Esophagus muscularis mucosa (tissue), 4 donors: ENCODE measurements around the gene GOLGA5. TPM values are rescaled to one million over a fixed set of nuclear protein-coding genes. Genes with fewer than 3 reads are reported as not detected.

ENCODE experiments used
- DNase-seq: peaks from one replicate; pipeline ENCODE4 v3.0.0-alpha.2; 2017; ENCODE audit errors: extremely low spot score
- H3K27ac ChIP-seq, 4 donors: fragments of 200-600 bp; sonication (generic); replicated peaks in 1 of 4; 1 replicate in 3 of 4; 2 replicates in 1 of 4; pipeline ENCODE4 v1.5.1; 2016 to 2019; ENCODE audit warnings: mild to moderate bottlenecking in 1 of 4
- H3K27me3 ChIP-seq, 4 donors: fragments of 200-600 bp; sonication (generic); one replicate each; pipeline versions ENCODE4 v1.5.1 to v1.6.0; 2016 to 2019
- H3K36me3 ChIP-seq, 4 donors: fragments of 200-600 bp; sonication (generic); one replicate each; pipeline ENCODE4 v1.5.1; 2016 to 2019
- H3K4me1 ChIP-seq, 4 donors: fragments of 200-600 bp; sonication (generic); one replicate each; pipeline ENCODE4 v1.5.1; 2016 to 2019
- H3K4me3 ChIP-seq, 4 donors: fragments of 200-600 bp; sonication (generic); 1 replicate in 2 of 4; 2 replicates in 2 of 4; pipeline ENCODE4 v1.5.1; 2016 to 2019; ENCODE audit warnings: mild to moderate bottlenecking in 4 of 4, moderate library complexity in 1 of 4
- H3K9me3 ChIP-seq, 4 donors: fragments of 200-600 bp; sonication (generic); 1 replicate in 3 of 4; 2 replicates in 1 of 4; pipeline ENCODE4 v1.5.1; 2016 to 2019
- EP300 ChIP-seq: sonication (generic); formaldehyde crosslinking; IDR thresholded peaks from one replicate; pipeline ENCODE4 v1.6.1; 2017; ENCODE audit warnings: antibody characterized with exemption
- POLR2A ChIP-seq: fragments of 450-650 bp; IDR thresholded peaks from one replicate; pipeline ENCODE4 v1.6.1; 2017; ENCODE audit warnings: antibody characterized with exemption, moderate library complexity, mild to moderate bottlenecking, low read depth
- POLR2AphosphoS5 ChIP-seq, 2 donors: sonication (generic); formaldehyde crosslinking; IDR thresholded peaks; one replicate each; pipeline ENCODE4 v1.6.1; 2017; ENCODE audit warnings: antibody characterized with exemption in 2 of 2
- WGBS: methylation state at CpG from one replicate; pipeline ENCODE4 v1.1.5; 2018; 5-methylcytosine and 5-hydroxymethylcytosine counted together
- intact Hi-C: fragments of 100-400 bp; cut with DNase I; formaldehyde crosslinking; loops from one replicate; pipeline ENCODE4 v1.15.1; 2023
- total RNA-seq, 4 donors: library from RNA; depleted of rRNA; stranded (reverse); fragments of >200 nt; gene quantifications; one replicate each; pipeline versions ENCODE4 v1.1.0 to v1.2.1, GENCODE V29; 2016
- TF ChIP-seq, protein P1 (sequence below), 3 experiments: fragments of 200-600 bp in 2 of 3; fragments of 450-650 bp in 1 of 3; sonication (generic) in 2 of 3; IDR thresholded peaks; one replicate each; pipeline ENCODE4 v1.5.1; 2017 to 2019; ENCODE audit warnings: antibody characterized with exemption in 3 of 3, mild to moderate bottlenecking in 2 of 3, moderate library complexity in 1 of 3

GOLGA5 gene
- total RNA-seq, 4 donors from 2014 or later = 33.0 to 35.4 (median 34.3) TPM

DNA sequence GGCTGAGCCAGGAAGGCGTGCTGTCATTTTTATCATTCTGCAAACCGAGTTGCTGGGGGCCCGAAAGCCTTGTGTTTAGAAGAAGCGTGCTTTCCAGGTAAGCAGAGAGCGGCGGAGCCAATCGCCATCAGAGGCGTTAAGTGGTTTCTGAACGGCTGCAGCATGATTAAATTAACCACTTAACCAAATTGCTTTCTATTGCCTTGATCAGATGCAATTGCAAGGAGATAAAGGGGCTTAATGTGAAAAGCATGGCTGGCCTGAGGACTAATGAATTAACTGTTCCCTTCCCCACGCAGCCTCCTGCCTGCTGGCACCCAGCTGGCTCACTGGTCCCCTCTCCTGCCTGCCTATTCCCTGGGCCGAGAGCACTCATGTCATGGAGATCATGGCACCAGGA is 92.2 kb downstream of the GOLGA5 start:
- intact Hi-C loops = no loop called here
- H3K36me3 ChIP-seq = no peaks in the 10 kb centered on the region

DNA sequence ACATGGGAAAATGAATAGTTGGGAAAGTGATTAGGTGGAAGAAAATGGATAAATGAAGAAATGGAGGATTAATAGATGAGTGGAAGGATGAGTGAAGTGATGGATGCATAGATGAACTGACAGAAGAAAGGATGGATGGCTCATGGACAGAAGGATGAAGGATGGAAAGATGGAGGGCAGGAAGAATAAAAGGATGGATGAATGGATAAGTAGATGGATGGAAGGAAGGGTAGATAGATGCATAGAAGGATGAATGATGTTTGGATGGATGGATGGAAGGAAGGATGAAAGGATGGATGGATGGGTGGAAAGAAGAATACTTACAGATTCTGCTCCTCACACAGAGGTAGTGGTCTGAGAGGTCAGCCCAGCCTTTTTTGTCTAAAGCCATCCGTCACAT is 93.1 kb downstream of the GOLGA5 start:
- TF ChIP-seq POLR2AphosphoS5 (IDR thresholded peaks at IDR 0.05) (no peak), EP300 (no peak), POLR2A (no peak)
- TF ChIP-seq, protein P1, sequence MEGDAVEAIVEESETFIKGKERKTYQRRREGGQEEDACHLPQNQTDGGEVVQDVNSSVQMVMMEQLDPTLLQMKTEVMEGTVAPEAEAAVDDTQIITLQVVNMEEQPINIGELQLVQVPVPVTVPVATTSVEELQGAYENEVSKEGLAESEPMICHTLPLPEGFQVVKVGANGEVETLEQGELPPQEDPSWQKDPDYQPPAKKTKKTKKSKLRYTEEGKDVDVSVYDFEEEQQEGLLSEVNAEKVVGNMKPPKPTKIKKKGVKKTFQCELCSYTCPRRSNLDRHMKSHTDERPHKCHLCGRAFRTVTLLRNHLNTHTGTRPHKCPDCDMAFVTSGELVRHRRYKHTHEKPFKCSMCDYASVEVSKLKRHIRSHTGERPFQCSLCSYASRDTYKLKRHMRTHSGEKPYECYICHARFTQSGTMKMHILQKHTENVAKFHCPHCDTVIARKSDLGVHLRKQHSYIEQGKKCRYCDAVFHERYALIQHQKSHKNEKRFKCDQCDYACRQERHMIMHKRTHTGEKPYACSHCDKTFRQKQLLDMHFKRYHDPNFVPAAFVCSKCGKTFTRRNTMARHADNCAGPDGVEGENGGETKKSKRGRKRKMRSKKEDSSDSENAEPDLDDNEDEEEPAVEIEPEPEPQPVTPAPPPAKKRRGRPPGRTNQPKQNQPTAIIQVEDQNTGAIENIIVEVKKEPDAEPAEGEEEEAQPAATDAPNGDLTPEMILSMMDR (IDR thresholded peaks at IDR 0.05) = no peak
- Histone ChIP-seq H3K9me3 (peaks cover 0 to 5% (median 0%) of the 10 kb centered on the region in 4 donors), H3K36me3 (no peaks in the 10 kb centered on the region), H3K27me3 (no peaks in the 10 kb centered on the region), H3K27ac (no peak overlapping the region), H3K4me1 (no peaks in the 10 kb centered on the region), H3K4me3 (no peak overlapping the region)
- WGBS = 88% methylated on average over 1 of the region's 1 CpG
- intact Hi-C loops = no loop called here
- no peak for DNase-seq

More for the DNA sequence above, 92.2 kb downstream of the GOLGA5 start:
- no peak overlapping the region for H3K27ac ChIP-seq
- H3K27me3 ChIP-seq = peaks cover 0 to 5% (median 0%) of the 10 kb centered on the region in 4 donors
- WGBS = 66% methylated on average over 11 of the region's 11 CpGs
- TF ChIP-seq POLR2A (no peak), POLR2AphosphoS5 (IDR thresholded peaks at IDR 0.05) (no peak), EP300 (no peak)
- TF ChIP-seq, protein P1 (IDR thresholded peaks at IDR 0.05) = no peak
- peaks cover 0 to 3% (median 0%) of the 10 kb centered on the region in 4 donors for H3K9me3 ChIP-seq
- DNase-seq = no peak
- H3K4me3 ChIP-seq = no peak overlapping the region
- no peaks in the 10 kb centered on the region for H3K4me1 ChIP-seq

DNA sequence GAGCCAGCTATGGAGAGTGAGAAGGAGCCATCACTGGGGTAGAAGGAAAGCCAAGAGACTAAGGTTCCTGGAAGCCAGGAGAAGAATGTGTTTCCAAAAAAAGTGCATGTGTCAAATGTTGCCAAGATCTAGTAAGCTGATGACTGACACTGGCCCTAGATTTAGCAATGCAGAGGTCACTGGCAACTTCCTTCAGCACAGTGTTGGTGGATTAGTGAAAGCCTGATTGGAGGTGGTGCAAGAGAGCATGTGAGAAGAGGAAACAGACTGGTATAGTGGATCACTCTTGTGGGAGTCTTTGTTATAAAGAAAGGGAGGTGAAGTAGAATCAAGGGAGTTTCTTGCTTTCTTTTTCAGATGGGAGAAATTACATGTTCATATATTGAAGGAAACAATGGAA is 94.8 kb downstream of the GOLGA5 start:
- Histone ChIP-seq H3K9me3 (peaks cover 0 to 19% (median 8%) of the 10 kb centered on the region in 4 donors), H3K27me3 (no peaks in the 10 kb centered on the region), H3K36me3 (no peaks in the 10 kb centered on the region), H3K27ac (no peak overlapping the region), H3K4me1 (no peaks in the 10 kb centered on the region), H3K4me3 (no peak overlapping the region)
- DNase-seq = no peak
- TF ChIP-seq EP300 (no peak), POLR2A (no peak), POLR2AphosphoS5 (IDR thresholded peaks at IDR 0.05) (no peak)
- TF ChIP-seq, protein P1 (IDR thresholded peaks at IDR 0.05) = no peak
- intact Hi-C loops = no loop called here

Other genes with a start within 250 kb of the GOLGA5 start
- gene LGMN, start 45.7 kb upstream of the GOLGA5 start, total RNA-seq = 100 to 1,000 TPM in 1 of 4 donors, 10 to 100 TPM in 3; 64.2 to 110 (median 71.5) TPM
- gene CHGA, start 128.8 kb downstream of the GOLGA5 start, total RNA-seq = 1 to 10 TPM; 1.2 to 2.5 (median 1.3) TPM